Stromal cell of bone marrow (primary cell): ENCODE measurements around the gene DTYMK.
"Not testable (repeated sequence)": the region's sequence is repeated elsewhere in the genome, so short reads cannot be mapped to it uniquely, and the experiment has no call there.

Experiments
- DNase-seq: peaks from one replicate; pipeline ENCODE4 v3.0.0-alpha.2; 2012; ENCODE audit warnings: low read depth

The DTYMK gene

DNA sequence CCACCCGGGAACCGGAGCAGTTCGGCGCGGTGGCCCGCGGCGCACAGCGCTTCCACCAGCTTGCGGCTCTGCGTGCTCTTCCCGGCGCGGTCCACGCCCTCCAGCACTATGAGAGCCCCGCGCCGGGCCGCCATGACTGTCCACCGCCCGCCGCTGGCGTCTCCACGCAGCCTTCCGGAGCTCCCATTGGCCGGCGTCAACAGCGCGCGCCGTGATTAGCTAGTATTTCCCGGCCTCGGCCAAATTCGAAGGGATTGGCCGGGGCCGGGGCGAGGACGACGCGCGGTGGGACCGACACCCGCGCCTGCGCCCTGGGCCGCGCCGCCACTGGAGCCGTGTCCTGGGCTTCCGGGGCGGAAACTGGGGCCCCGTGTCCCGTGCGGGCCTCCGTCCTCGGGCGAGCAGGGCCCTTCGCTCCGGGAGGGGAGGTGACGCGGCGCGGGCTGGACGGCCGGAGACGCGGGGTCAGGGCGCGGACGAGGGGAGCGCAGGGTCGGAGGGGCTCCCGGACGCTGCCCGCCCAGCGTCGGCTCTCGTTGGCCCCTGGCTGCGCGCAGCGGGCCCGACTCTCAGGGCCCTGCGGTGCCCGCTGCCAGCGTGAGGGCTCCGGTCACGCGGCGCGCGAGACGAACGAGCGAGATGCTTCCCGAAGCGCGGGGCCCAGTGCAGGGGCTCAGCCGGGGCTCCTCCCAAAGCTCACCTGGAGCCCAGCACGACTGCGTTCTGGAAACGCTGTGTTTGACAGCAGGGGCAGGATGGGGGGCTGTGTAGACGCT lies at the start of gene DTYMK:
Gene DTYMK (minus strand): TSS at position 166 of the 776 bp plus-strand sequence. CDS start 32 bp downstream, at position 134.
- DNase-seq: peak; percentile 96

DNA sequence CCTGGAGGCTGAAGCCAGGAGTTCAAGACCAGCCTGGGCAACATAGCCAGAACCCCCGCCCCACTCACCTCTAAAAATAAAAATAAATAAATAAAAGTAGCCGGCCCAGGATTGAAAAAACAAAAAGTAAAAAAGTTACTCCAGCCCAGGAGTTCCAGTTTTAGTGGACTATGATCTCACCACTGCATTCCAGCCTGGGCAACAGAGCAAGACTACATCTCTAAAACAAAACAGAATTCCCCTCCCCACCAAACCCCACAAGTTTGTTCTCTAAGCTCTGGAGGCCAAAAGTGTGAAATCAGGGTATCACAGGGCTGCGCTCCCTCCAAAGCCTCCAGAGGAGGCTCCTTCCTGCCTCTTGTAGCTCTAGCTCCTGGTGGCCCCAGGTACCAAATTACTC lies 49.5 kb upstream of the DTYMK start:
- DNase-seq: no peak

DNA sequence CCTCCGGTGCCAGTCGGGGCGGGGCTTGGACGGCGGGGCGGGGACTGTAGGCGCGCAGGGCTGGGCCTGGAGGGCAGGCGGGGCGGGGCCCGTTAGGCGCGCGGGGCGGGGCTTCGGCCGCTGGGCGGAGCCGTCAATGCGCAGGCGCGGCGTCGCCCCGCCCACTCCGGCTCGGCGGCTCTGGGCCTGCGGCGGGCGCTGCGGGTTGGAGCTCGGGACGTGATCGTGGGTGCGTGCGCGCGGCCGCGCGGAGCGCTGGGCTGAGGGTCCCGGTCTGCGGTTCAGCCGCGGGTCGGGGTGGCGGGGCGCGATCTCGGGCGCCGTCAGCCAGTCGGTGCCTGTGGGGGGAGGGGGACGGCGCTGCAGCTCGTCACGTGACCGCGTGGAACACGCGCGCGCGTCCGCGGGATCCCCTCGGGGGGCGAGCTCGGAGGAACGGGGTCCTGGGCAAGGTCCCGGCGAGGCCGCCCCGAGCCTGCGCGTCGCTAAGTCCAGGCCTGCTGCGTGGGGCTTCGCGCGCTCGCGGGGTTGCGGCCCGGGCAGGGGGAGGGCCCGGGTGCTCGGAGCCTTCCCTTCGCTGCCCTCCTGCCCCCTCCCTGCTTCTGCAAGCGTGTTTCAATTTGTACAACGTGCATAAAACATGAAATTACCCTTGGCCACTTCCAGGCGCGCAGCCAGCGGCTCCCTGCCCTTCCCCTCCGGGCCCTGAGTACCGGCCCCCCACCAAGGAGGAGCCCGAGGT lies 48.0 kb upstream of the DTYMK start, which contains the start of gene D2HGDH:
Gene D2HGDH (plus strand): TSS at position 164 of the 742 bp plus-strand sequence. CDS start 595 bp downstream, outside the sequence.
- peak; percentile 66 for DNase-seq

- no peak for DNase-seq
Observed at GRCh38 chr2:241734208-241734466, 47.5 kb upstream of the DTYMK start.

- DNase-seq: no peak
Observed at GRCh38 chr2:241733391-241734207, 47.0 kb upstream of the DTYMK start.

DNA sequence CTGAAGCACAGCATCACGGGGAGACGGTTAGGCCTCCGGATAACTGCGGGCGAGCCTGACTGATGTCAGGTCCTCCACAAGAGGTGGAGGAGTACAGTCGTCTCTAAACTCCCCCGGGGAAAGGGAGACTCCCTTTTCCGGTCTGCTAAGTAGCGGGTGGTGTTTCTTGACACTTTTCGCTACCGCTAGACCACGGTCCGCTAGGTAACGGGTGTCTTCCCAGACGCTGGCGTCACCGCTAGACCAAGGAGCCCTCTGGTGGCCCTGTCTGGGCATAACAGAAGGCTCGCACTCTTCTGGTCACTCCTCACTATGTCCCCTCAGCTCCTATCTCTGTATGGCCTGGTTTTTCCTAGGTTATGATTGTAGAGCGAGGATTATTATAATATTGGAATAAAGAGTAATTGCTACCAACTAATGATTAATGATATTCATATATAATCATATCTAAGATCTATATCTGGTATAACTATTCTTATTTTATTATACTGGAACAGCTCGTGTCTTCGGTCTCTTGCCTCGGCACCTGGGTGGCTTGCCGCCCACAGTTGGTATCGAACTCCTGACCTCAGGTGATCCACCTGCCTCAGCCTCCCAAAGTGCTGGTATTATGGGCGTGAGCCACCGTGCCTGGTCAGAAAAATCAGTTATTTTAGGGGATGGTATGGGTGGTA lies 46.0 kb upstream of the DTYMK start:
- DNase-seq: not testable (repeated sequence)

DNA sequence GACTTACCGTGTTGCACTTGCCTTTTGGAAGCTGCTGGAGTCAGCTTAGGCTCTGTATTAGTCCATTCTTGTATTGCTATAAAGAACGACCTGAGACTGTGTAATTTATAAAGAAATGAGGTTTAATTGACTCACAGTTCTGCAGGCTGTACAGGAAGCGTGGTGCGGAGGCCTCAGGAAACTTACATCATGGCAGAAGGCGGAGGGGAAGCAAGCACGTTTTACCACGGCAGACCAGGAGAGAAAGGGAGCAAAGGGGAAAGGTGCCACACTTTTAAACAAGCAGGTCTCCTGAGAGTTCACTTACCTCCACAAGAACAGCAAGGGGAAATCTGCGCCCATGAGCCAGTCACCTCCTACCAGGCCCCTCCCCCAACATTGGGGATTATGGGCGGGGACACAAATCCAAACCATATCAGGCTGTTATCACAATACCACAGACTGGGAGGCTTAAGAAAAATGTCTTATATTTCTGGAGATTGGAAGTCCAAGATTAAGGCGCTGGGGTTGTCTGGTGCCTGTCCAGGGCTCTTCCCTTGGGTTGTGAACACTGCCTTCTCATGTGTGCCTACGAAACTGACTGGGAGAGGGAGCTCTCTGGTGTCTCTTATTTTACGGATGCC lies 44.2 kb upstream of the DTYMK start:
- DNase-seq: no peak

- no peak for DNase-seq
Observed at GRCh38 chr2:241729868-241730267, 43.3 kb upstream of the DTYMK start.

DNA sequence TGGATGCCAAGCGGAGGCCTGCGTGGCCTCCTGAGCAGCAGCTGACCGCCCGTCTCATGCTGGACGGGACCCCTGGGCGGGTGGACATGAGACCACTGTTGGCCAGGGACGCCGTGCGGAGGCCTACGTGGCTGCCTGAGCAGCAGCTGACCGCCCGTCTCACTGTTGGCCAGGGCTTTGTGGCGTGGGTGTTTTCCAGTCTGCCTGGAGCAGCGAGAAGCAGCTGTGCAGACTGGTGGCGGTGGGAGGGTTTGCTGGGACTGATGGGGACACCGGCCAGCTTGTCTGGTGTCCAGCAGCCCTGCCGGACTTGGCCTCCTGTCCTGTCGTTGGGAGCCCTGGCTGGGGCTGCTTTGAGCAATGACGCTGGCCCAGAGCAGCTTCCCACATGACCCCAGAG lies 42.0 kb upstream of the DTYMK start:
- no peak for DNase-seq

GRCh38 chr2:241728000-241728399 lies 41.4 kb upstream of the DTYMK start:
- DNase-seq: no peak

DNA sequence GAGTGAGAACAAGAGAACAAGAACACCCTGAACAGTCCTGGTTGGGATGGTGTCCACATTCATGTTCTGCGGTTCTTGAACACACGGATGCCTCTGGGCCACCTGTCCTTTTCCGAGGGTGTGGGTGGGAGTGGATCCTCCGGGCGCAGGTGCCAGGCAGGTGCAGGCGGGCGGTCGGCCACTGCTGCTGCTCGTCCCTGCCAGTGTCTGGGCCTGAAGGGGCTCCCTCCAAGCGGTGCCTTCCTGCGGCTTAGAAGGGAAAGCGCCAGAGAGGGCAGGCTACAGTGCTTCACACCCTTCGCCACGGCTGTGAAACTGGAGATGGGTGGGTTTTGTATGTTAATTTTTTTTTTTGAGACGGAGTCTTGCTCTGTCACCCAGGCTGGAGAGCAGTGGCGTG lies 39.8 kb upstream of the DTYMK start:
- no peak for DNase-seq

DNA sequence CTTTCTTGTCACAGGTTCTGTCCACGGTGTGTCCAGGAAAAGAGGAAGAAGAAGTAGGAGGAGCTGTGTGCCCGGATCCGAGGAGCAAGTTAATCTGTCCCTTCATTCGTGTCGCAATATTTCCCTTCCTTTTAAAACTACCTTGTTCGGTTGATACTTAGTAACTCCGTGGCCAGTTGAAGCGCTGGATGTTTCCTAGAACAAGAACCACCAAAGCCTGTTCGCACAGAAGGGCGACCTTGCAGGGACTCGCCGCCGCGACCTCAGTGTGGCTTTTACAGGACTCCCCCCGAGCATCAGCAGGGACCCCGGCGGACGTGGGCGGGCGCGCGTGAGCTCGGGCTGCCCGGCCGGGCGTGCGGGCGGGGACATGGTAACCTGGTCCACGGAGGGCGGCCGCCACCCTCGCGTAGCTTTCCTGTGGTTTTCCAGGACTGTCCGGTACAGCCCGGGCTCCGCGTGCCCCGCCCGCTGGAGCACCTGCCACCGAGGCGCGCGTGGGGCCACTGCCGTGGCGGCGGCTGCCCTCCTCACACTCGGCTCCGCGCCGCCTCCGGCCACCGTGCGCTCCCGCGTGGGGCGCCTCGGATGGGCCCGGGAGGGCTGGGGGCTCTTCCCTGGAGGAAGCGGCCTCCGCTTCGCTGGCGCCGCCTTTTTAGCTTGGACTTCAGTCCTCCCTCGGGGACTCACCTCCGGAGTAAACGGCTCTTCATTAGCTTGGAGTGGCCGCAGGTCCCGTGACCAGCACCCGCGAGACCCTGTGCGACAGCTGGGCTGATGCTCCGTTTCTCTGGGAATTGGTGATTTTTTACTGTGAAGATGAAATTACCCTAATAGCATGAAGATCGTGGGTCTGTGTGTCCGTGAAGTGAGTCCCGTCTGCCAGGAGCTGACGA lies 38.6 kb upstream of the DTYMK start:
- no peak for DNase-seq

DNA sequence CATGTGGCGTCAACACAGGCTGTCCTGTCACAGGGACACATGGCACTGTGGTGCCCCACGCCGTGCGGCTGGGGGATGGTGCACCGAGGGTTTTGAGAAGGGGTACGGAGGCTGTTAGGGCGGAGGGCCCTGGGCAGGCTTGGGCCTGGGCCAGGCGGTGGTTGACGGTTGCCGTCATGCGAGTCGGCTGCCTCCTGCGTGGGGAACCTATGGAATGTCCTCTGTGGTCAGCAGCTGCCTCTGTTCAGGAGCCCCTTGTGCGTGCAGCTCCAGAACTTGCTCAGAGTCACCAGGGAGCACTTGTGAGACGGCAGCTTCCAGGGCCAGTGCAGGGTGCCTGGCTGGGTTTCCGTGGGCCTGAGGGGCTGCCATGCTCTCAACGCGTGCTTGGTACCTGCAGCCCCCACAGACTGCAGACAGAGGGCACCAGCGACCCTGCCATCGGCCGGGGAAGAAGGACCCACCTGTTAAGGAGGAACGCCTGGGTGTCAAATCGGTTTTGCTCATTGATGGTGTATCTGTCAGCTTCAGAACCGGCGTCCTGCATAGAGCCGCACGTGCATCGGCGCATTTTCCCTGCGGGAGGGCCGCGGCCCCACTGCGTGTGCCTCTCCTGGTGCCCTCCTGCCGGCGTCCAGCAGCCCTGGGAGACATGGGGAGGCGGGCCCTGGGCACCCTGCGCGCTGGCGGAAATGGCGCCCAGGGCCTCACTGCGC lies 37.8 kb upstream of the DTYMK start:
- DNase-seq: no peak

DNA sequence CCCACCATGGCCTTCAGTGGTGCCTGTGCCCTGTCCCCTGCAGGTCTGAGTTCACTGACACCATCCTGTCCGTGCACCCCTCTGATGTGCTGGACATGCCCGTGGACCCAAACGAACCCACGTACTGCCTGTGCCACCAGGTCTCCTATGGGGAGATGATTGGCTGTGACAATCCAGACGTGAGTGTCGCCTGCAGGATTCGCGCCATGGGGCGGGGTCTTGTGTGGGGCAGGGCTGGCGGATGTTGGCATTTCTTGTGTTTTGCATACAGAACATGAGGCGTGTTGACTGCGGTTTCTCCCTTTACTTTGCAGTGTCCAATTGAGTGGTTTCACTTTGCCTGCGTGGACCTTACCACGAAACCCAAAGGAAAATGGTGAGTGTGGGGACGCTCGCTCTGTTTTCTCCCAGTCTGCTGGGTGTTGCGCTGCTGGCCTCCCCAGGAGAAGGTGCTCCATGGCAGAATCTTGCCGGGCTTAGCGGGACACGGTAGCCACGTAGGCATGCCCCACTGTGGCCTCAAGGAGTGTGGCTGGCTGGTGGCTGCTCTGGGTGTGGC lies 36.4 kb upstream of the DTYMK start:
- DNase-seq: no peak

GRCh38 chr2:241721852-241722251 lies 35.2 kb upstream of the DTYMK start:
- DNase-seq: no peak

- DNase-seq: no peak
Observed at GRCh38 chr2:241720560-241720959, 33.9 kb upstream of the DTYMK start.

GRCh38 chr2:241720099-241720498 lies 33.5 kb upstream of the DTYMK start:
- no peak for DNase-seq

DNA sequence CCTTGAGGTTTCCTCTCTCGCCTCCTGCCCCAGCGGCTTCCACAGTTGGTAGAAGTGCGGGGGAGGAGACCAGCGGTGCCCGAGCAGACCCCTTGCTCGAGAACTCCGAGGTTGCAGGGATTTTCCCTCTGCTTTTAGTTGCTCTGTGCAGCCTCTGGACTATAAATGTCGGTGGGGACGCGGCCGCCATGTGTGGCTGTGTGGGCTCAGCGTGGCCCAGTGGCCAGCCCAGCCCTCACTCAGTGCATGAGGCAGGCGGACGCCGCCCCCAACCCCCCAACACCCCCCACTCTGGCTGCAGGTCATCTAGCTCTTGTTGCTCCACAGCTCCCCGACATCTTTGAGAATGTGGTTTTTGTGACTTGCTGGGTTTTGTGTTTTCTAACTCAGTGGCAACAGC lies 32.5 kb upstream of the DTYMK start:
- DNase-seq: no peak

GRCh38 chr2:241708879-241709278 lies 22.3 kb upstream of the DTYMK start:
- DNase-seq: no peak

- no peak for DNase-seq
Observed at GRCh38 chr2:241706537-241706936, 19.9 kb upstream of the DTYMK start.
